HG02610 (cell line): ENCODE data around the gene ALDH3B2.
"Not testable (repeated sequence)": the region's sequence is repeated elsewhere in the genome, so short reads cannot be mapped to it uniquely, and the experiment has no call there.

ENCODE experiments used
- ATAC-seq: cut with Tn5 transposase; IDR thresholded peaks from one replicate; pipeline ENCODE4 v1.9.1; 2021; ENCODE audit warnings: mild to moderate bottlenecking, moderate library complexity; ENCODE audit not compliant: unreplicated experiment

The ALDH3B2 gene

GRCh38 chr11:67685641-67686332 is 11.4 kb upstream of the ALDH3B2 start:
- not testable (repeated sequence) for ATAC-seq

- not testable (repeated sequence) for ATAC-seq
Measured at GRCh38 chr11:67682126-67683034, 8.0 kb upstream of the ALDH3B2 start.

- ATAC-seq, result no peak
Measured at GRCh38 chr11:67680696-67681470, 6.5 kb upstream of the ALDH3B2 start.

GRCh38 chr11:67675058-67675747 is 780 bp upstream of the ALDH3B2 start:
- no peak for ATAC-seq

GRCh38 chr11:67673902-67674301 is 521 bp downstream of the ALDH3B2 start:
- no peak for ATAC-seq

GRCh38 chr11:67673358-67673757 is 1.1 kb downstream of the ALDH3B2 start:
- ATAC-seq, result no peak

GRCh38 chr11:67671211-67671520 is 3.3 kb downstream of the ALDH3B2 start:
- ATAC-seq, result no peak

- no peak for ATAC-seq
Measured at GRCh38 chr11:67670316-67671210, 3.9 kb downstream of the ALDH3B2 start.

GRCh38 chr11:67668192-67668551 is 6.3 kb downstream of the ALDH3B2 start:
- no peak for ATAC-seq

GRCh38 chr11:67667490-67668191 is 6.8 kb downstream of the ALDH3B2 start:
- ATAC-seq, result no peak

GRCh38 chr11:67666676-67667489 is 7.5 kb downstream of the ALDH3B2 start:
- no peak for ATAC-seq

- ATAC-seq, result no peak
Measured at GRCh38 chr11:67666303-67666645, 8.1 kb downstream of the ALDH3B2 start.

GRCh38 chr11:67665541-67666302 is 8.7 kb downstream of the ALDH3B2 start:
- ATAC-seq, result no peak

GRCh38 chr11:67664696-67665540 is 9.5 kb downstream of the ALDH3B2 start:
- ATAC-seq, result no peak

- ATAC-seq, result no peak
Measured at GRCh38 chr11:67664213-67664585, 10.2 kb downstream of the ALDH3B2 start.

GRCh38 chr11:67663532-67664212 is 10.8 kb downstream of the ALDH3B2 start:
- no peak for ATAC-seq
